ENCODE measurements around the gene KRT72. TPM values are rescaled to one million over a fixed set of nuclear protein-coding genes. Genes with fewer than 3 reads are reported as not detected.

KRT72 gene
- total RNA-seq, 1 experiment from 2014 or later: not detected

- H3K27ac Mint-ChIP-seq: no peak overlapping the region
- Histone ChIP-seq H2BK20ac (ENCODE audit: low read depth, low read length, poor library complexity, severe bottlenecking) (no peak overlapping the region), H2BK12ac (ENCODE audit: insufficient read length, low read depth, low read length) (no peak overlapping the region), H3K9me3 (ENCODE audit: control insufficient read depth, low read depth, low read length) (no peaks in the 10 kb centered on the region), H4K20me1 (ENCODE audit: control insufficient read depth, insufficient read depth, insufficient read length) (no peaks in the 10 kb centered on the region), H4K8ac (replicated peaks; ENCODE audit: insufficient read length, low read depth, low read length) (no peak overlapping the region), H3K9ac (ENCODE audit: extremely low read depth, insufficient read length, low read length) (no peak overlapping the region), H3K4ac (ENCODE audit: low read depth, low read length) (no peak overlapping the region), H3T11ph (ENCODE audit: low read length) (no peak overlapping the region), H3K23me2 (ENCODE audit: insufficient read length, low read depth, low read length, poor library complexity, severe bottlenecking) (no peaks in the 10 kb centered on the region), H3K27ac (ENCODE audit: insufficient read length, low read depth, low read length) (no peak overlapping the region), H4K91ac (ENCODE audit: insufficient read length, low read depth, low read length) (no peak overlapping the region), H3K79me1 (ENCODE audit: insufficient read depth, low read depth, low read length, poor library complexity, severe bottlenecking) (no peaks in the 10 kb centered on the region), H3K27me3 (ENCODE audit: insufficient read depth, low read length) (no peaks in the 10 kb centered on the region), H3K4me2 (ENCODE audit: insufficient read depth, insufficient read length, low read length) (no peak overlapping the region), H3K4me1 (ENCODE audit: insufficient read depth, low read length) (no peaks in the 10 kb centered on the region), H3K18ac (ENCODE audit: insufficient read length, low read depth, low read length) (no peak overlapping the region), H2BK120ac (ENCODE audit: low read depth, low read length, poor library complexity, severe bottlenecking) (no peak overlapping the region), H2BK15ac (ENCODE audit: low read depth, low read length) (no peak overlapping the region), H4K5ac (ENCODE audit: insufficient read length, low read depth, low read length) (no peak overlapping the region), H2AK5ac (ENCODE audit: insufficient read length, low read length) (no peak overlapping the region), H3K56ac (ENCODE audit: insufficient read length, low read depth, low read length) (no peak overlapping the region), H3K23ac (ENCODE audit: insufficient read length, low read depth, low read length) (no peak overlapping the region), H3K79me2 (ENCODE audit: insufficient read depth, low read length) (no peaks in the 10 kb centered on the region), H3K14ac (ENCODE audit: insufficient read depth, low read length) (no peak overlapping the region; the same call in 1 of the 2 replicates), H2BK5ac (ENCODE audit: insufficient read length, low read length) (no peak overlapping the region), H2AFZ (ENCODE audit: low read length) (no peak overlapping the region)
- peaks cover 0 to 4% of the 10 kb centered on the region in 2 experiments; a peak in 2 of 4 replicates for H3K4me1 Mint-ChIP-seq
- H3K27me3 Mint-ChIP-seq (ENCODE audit: low read depth): peaks cover 42% of the 10 kb centered on the region
- no peaks in the 10 kb centered on the region for H3K36me3 Mint-ChIP-seq (ENCODE audit: insufficient read depth in 1 of 3, low read depth in 3 of 3)
- no peak overlapping the region for H3K4me3 Mint-ChIP-seq
- no peaks in the 10 kb centered on the region for H3K9me3 Mint-ChIP-seq
- peak; percentile 24 for DNase-seq
- no peak for TF ChIP-seq CTCF (conservative IDR thresholded peaks at IDR 0.05)
- no CpG with 5 or more reads among the region's 9 CpGs for WGBS (ENCODE audit: extremely low coverage, insufficient read length, low lambda C conversion rate)
Measured at GRCh38 chr12:52613384-52614030, 12.2 kb upstream of the KRT72 start.

Data from H9 (cell line).